ENCODE measurements around the gene HOMER2.

Gene HOMER2

DNA sequence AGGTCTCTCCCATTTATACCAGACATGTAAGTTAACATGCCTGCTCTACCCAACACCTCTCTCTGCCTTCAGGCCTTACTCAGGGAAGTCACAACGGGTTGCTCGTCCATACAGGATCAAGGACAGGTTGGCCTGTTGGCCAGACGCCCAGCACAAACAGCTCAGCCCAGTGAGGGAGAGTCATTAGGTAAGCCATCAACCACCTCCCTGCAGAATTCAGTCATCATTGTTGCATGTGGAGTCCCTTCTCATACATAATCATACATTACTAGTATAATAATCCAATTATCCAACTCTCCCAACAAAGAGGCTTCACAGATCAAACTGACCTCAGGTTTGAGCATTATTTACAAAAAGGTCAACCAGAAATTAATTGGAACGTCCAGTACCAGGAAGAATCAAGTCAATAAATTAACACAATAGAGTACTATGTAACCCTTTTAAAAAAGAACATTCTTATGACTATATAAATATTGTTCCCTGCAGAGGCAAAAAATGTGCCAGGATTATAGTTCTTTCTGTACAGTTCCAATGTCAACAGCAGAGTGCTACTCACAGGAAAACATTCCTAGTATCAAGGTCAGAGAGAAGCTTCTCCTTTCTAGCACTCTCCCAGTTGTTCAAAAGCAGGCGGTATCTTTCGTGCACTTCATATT is 33.2 kb downstream of the HOMER2 start:
- no peak for TF ChIP-seq CTCF (conservative IDR thresholded peaks at IDR 0.05; ENCODE audit: low read depth, low read length)
- H3K4me3 ChIP-seq (ENCODE audit: low read depth, low read length), result no peak overlapping the region
- no peak for DNase-seq (ENCODE audit: low read depth)

GRCh38 chr15:82918607-82919230 is 33.8 kb downstream of the HOMER2 start:
- no peak for TF ChIP-seq CTCF (conservative IDR thresholded peaks at IDR 0.05; ENCODE audit: low read depth, low read length)
- no peak for DNase-seq (ENCODE audit: low read depth)
- no peak overlapping the region for H3K4me3 ChIP-seq (ENCODE audit: low read depth, low read length)

GRCh38 chr15:82918162-82918561 is 34.4 kb downstream of the HOMER2 start:
- no peak for DNase-seq (ENCODE audit: low read depth)
- H3K4me3 ChIP-seq (ENCODE audit: low read depth, low read length), result no peak overlapping the region
- no peak for TF ChIP-seq CTCF (conservative IDR thresholded peaks at IDR 0.05; ENCODE audit: low read depth, low read length)

DNA sequence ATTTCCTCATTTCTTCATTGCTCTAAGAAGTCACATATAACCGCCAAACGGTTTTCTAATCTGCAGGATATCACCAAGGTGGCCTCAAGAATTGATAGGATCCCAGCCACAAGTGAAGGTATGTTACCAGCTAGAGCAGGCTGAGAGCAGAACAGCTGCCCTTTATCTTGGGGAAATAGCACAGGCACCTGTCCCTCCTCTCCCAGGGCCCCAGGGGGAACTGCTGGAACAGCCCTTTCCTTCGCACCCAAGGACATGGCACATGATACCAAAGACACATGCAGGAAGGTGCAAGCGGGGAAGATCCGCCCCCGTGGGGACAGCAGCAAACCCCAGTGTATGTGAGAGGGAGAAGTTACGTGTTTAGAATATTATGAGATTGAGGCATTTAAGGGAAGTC is 35.3 kb downstream of the HOMER2 start:
- no peak overlapping the region for H3K4me3 ChIP-seq (ENCODE audit: low read depth, low read length)
- no peak for DNase-seq (ENCODE audit: low read depth)
- TF ChIP-seq CTCF (conservative IDR thresholded peaks at IDR 0.05; ENCODE audit: low read depth, low read length), result no peak

DNA sequence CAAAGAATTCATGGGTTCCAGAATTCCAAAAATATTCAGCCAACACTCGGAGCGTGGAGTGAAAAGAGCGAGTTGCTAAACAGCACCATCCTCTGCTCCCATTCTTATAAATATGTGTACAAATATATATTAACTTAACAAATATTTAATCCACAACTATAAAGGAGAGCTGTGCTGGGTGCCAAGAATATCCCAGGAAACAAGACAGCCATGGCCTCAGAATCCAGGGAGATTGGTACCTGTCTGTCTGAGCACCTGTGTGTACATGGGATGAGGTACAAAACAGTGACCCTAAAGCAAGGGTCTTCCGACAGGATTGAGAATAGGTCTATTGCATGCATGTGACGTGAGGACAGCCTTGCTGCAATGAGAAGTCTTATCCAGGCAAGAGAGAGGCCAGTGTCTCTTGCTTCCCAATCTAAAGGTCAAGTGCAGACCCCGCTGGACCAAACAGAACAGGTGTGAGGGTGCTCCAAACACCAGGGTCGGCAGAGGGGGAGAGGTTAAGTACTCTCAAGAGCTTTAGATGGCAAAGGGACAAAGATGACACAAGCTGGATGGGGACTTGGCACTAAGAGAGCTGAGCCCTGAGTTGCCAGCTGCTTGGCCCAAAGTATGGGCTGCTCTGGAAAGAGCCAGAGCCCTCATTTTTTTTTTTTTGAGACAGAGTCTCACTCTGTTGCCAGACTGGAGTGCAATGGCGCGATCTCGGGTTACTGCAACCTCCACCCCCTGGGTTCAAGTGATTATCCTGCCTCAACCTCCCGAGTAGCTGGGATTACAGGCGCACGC is 36.2 kb downstream of the HOMER2 start:
- TF ChIP-seq CTCF (conservative IDR thresholded peaks at IDR 0.05; ENCODE audit: low read depth, low read length), result no peak
- no peak for DNase-seq (ENCODE audit: low read depth)
- H3K4me3 ChIP-seq (ENCODE audit: low read depth, low read length), result no peak overlapping the region

DNA sequence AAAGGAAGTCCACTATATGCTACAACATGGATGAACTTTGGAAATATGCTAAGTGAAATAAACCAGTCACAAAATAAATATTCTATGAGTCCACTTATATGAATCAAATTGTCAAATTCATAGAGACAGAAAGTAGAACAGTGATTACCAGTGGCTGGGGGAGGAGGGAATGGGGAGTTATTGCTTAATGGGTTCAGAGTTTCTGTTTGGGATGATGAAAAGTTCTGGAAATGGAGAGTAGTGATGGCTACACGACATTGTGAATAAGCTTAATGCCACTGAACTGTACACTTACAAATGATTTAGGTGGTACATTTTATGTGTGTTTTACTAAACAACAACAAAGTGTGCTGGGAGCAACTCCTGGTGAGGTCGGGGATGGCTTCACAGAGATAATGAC is 38.1 kb downstream of the HOMER2 start:
- H3K4me3 ChIP-seq (ENCODE audit: low read depth, low read length), result no peak overlapping the region
- no peak for DNase-seq (ENCODE audit: low read depth)
- no peak for TF ChIP-seq CTCF (conservative IDR thresholded peaks at IDR 0.05; ENCODE audit: low read depth, low read length)

All from choroid plexus epithelial cell (primary cell).